Measurements from ENCODE around the gene SHISA3. TPM values are rescaled to one million over a fixed set of nuclear protein-coding genes. Genes with fewer than 3 reads are reported as not detected.

SHISA3 gene
- total RNA-seq, 1 donor from 2014 or later: 5.4 TPM

GRCh38 chr4:42390622-42391354 lies 6.5 kb upstream of the SHISA3 start:
- intact Hi-C loops (cut with micrococcal nuclease): no loop called here
- no peak for DNase-seq
- ATAC-seq: no peak

DNA sequence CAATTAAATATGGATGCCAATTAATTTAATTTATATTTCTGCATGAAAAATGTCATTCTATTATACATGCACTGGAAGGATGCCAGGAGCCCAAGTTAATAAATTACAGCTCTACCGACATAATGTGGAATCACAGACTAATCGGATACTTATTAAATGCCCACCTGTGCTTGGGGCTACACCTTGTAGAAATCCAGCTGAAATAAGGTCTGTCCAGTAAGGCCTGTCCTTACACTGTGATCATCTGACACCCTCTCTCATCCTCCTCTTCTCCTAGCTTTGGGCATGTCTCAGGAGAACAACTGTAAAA lies 6.0 kb upstream of the SHISA3 start:
- DNase-seq (no peak), ATAC-seq (no peak)
- intact Hi-C loops (cut with micrococcal nuclease): no loop called here

GRCh38 chr4:42391981-42392380 lies 5.3 kb upstream of the SHISA3 start:
- ATAC-seq: peak; percentile 99
- peak; percentile 61 for DNase-seq
- intact Hi-C loops (cut with micrococcal nuclease): no loop called here

- DNase-seq: no peak
- no peak for ATAC-seq
- intact Hi-C loops (cut with micrococcal nuclease): no loop called here
These were observed 4.9 kb upstream of the SHISA3 start for GRCh38 chr4:42392436-42392835.

DNA sequence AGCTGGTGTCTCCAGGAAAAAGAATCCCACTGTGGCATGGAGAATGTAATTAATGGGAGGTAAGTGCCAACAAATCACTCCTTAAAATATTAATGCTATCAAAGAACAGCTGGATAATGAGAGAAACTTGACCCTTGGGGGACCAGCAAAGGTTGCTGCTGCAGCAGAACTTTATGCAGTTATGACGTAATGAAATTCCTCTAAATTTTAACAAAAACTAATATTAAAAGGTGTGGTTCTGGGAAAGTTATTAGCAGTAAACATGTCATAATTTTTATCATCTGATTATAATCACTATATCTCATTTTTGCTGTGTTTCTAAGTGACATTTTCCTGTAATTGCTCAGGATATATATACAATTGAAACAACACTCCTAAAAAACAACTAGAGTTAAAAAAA lies 1.7 kb upstream of the SHISA3 start:
- DNase-seq (no peak), ATAC-seq (no peak)
- intact Hi-C loops (cut with micrococcal nuclease): no loop called here

GRCh38 chr4:42396361-42396751 lies 932 bp upstream of the SHISA3 start:
- no peak for ATAC-seq

GRCh38 chr4:42397635-42398170 lies 415 bp downstream of the SHISA3 start:
- DNase-seq (peak; percentile 56), ATAC-seq (peak; percentile 66)
- intact Hi-C loops (cut with micrococcal nuclease): no loop called here

More at GRCh38 chr4:42396361-42396751, 932 bp upstream of the SHISA3 start:
- intact Hi-C loops (cut with micrococcal nuclease): no loop called here
- no peak for DNase-seq

DNA sequence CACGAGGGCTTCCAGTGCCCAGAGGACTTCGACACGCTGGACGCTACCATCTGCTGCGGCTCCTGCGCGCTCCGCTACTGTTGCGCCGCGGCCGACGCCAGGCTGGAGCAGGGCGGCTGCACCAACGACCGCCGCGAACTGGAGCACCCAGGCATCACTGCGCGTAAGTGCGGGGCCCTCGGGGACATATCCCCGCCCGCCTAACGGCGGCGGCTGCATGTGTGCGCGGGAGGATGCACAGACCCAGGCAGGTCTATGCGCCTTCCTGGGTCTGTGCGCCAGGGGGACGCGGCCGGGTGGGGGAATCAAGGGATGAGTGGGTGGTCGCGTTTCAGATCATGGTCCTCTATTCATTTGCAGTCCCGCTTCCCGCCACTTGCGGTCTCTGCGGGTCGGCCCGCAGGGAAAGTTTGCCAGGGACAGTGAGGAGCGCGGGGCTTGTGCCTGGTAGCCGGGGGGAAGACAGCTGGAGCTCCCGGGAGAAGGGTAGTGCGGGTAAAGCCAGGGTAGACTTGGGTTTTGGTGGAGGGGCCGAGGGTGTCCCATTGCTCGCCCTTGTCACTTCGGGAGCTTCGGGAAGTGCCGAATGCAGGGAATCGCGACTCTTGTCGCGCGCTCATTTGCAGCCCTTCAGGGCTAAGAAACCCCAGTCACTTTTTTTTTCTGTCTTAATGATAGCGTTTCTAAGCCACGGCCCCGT lies 1.0 kb downstream of the SHISA3 start:
- intact Hi-C loops (cut with micrococcal nuclease): no loop called here
- ATAC-seq (peak; percentile 66), DNase-seq (no peak)

DNA sequence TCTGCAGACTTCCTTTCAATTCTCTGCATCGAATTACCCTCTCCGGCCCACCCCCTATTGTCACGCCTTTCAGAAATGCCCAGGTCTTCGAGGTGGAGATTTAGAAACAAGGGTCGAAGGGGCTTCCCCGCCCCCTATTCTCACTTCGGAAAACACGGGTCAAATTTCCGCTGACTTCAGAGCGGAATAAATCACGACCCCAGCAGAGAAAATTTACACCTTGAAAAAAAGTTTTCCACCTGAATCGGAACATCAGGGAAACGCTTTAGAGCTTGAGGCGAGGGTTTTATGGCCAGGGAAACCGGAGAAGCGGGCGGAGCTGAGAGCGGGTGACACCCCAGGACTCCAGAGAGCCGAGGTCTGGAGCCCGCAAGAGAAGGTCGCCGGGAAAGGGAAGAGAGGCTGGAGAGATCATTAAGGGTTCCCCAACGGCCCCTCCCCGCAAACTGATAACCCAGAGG lies 1.6 kb downstream of the SHISA3 start:
- ATAC-seq: peak; percentile 44
- DNase-seq: peak; percentile 34
- intact Hi-C loops (cut with micrococcal nuclease): no loop called here

GRCh38 chr4:42399393-42399792 lies 2.1 kb downstream of the SHISA3 start:
- no peak for DNase-seq
- peak; percentile 18 for ATAC-seq
- intact Hi-C loops (cut with micrococcal nuclease): no loop called here

DNA sequence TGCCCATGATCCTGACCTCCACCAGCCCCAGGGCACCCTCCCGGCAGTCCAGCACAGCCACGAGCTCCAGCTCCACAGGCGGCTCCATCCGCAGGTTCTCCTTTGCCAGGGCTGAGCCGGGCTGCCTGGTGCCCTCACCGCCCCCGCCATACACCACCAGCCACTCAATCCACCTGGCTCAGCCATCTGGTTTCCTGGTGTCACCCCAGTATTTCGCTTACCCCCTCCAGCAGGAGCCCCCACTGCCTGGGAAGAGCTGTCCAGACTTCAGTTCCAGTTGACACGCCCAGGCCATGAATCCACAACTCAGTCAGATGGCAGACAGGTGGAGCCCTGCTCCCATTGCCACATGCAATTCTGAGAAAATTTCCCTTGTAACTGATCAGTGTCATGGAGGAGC lies 3.9 kb downstream of the SHISA3 start:
- ATAC-seq: no peak
- no peak for DNase-seq

GRCh38 chr4:42404001-42404400 lies 6.7 kb downstream of the SHISA3 start:
- DNase-seq (no peak), ATAC-seq (no peak)
- intact Hi-C loops (cut with micrococcal nuclease): no loop called here

More for the DNA sequence above, 3.9 kb downstream of the SHISA3 start:
- intact Hi-C loops (cut with micrococcal nuclease): no loop called here

GRCh38 chr4:42410446-42410845 lies 13.2 kb downstream of the SHISA3 start:
- ATAC-seq (no peak), DNase-seq (no peak)
- intact Hi-C loops (cut with micrococcal nuclease): no loop called here

- DNase-seq (no peak), ATAC-seq (no peak)
- intact Hi-C loops (cut with micrococcal nuclease): no loop called here
These were observed 14.5 kb downstream of the SHISA3 start for GRCh38 chr4:42411803-42412202.

- intact Hi-C loops (cut with micrococcal nuclease): no loop called here
- ATAC-seq: peak; percentile 75
- no peak for DNase-seq
These were observed 15.0 kb downstream of the SHISA3 start for GRCh38 chr4:42412251-42412650.

GRCh38 chr4:42415281-42415680 lies 18.0 kb downstream of the SHISA3 start:
- no peak for ATAC-seq
- intact Hi-C loops (cut with micrococcal nuclease): no loop called here
- no peak for DNase-seq

GRCh38 chr4:42416017-42416416 lies 18.7 kb downstream of the SHISA3 start:
- intact Hi-C loops (cut with micrococcal nuclease): no loop called here
- no peak for ATAC-seq
- DNase-seq: no peak

DNA sequence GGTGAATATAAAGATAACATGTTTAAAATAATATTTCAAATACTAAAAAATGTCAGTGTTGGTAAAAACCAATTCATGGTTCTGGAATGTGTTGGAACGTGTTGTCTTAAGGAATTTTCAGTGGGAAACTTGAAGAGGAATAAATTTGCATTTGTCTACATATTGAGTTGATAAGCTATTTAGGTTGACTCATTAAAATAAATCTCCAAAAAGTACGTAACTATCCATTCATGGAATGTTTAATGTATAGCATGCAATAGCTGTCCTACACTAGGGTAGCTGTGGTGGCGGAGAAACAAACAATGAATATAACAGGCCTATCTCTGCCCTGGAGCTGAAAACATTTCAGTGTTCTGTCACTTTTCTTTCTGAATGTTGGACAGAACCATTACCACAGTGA lies 20.3 kb downstream of the SHISA3 start:
- intact Hi-C loops (cut with micrococcal nuclease): no loop called here
- DNase-seq (no peak), ATAC-seq (no peak)

DNA sequence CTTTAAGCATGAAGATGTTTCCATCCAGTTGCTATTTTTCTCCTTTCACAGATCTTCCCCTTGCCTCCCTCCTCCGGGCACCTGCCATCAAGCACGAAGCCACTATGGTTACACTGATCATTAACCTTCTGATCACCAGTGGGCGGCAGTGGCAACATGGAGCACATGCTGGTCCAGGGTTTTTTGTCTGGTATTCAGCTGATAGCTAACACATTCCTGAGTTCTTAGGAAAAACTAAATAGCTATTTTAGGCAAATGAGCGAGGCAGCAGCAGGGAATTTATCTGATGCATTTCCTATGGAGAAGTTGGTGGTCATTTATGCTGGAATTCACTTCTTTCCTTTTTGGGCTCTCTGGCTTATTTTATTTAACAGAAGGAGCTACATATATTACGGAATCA lies 22.9 kb downstream of the SHISA3 start:
- ATAC-seq (no peak), DNase-seq (no peak)
- intact Hi-C loops (cut with micrococcal nuclease): no loop called here

DNA sequence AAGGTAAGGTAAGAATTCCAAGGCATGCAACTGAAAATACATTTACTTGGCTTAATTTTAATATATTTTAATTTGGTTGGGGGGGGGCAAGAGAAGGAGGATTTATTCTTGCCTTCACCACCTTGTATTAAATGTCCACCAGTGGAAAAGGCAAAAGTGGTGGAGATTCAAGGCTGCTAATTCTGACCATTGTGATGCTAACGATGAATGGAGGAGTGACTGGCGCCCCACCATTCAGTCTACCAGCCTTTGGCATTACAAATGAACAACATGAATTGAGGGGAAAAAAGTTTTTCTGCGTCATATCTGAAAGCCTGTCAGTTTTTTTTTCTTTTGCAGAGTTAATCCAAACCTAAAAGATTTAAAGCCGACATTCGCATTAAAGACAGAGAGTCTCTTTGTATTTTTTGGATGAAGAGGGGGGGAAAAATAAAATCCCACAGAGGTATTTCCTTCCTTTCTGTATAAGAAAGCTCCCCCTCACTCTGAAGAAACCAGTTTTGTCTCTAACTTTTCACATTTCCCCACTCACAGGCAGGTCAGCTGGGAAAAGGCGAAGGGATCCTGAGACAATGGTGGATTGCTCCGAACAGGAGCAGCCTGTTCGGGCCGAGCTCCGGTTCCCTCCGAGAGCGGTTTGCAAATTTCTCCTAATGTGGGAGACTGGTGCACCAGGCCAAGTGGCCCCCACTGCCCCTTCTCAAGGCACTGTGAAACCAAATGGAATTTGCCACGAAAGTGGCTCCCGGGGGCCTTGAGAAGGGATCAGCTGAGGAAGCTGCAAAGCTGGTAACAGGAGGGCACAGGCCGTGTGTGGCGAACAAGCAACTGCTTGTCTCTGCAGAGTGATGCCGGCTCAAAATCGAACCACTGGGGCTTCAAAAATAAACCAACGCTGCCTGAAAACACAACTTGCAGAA lies 28.1 kb downstream of the SHISA3 start:
- intact Hi-C loops (cut with micrococcal nuclease): no loop called here
- ATAC-seq (no peak), DNase-seq (no peak)
